GM23248 (cell line): ENCODE data around the gene SENP8.
"Not testable (repeated sequence)": the region's sequence is repeated elsewhere in the genome, so short reads cannot be mapped to it uniquely, and the experiment has no call there.

Source experiments
- EZH2 ChIP-seq: fragments of 200-600 bp; sonication (generic); IDR thresholded peaks from 2 replicates; pipeline ENCODE4 v1.6.1; 2018; ENCODE audit warnings: antibody characterized with exemption, mild to moderate bottlenecking; ENCODE audit not compliant: insufficient read depth, poor library complexity, severe bottlenecking
- EZH2phosphoT487 ChIP-seq: fragments of 200-600 bp; sonication (generic); IDR thresholded peaks from 2 replicates; pipeline ENCODE4 v1.6.1; 2018; ENCODE audit warnings: antibody characterized with exemption, moderate library complexity, mild to moderate bottlenecking, low read depth; ENCODE audit not compliant: insufficient read depth

- not testable (repeated sequence) for TF ChIP-seq EZH2, EZH2phosphoT487
These were observed 17.7 kb upstream of the SENP8 start for GRCh38 chr15:72100551-72100950.
